ENCODE results near the gene C11orf98.

C11orf98 gene

GRCh38 chr11:62665599-62666258, 719 bp upstream of the C11orf98 start:
- Histone ChIP-seq H3K27me3 (ENCODE audit: control insufficient read depth, low read length) (no peaks in the 10 kb centered on the region), H3K9me3 (ENCODE audit: control insufficient read depth, insufficient read depth, low read length) (no peaks in the 10 kb centered on the region), H3K4me2 (ENCODE audit: low read length) (peak overlapping the region; percentile 99), H3K4me1 (ENCODE audit: control insufficient read depth, low read length) (peaks cover 48% of the 10 kb centered on the region), H4K20me1 (ENCODE audit: control insufficient read depth, insufficient read depth, low read depth, low read length) (peaks cover 12% of the 10 kb centered on the region), H3K36me3 (ENCODE audit: control insufficient read depth, low read length) (peaks cover 69% of the 10 kb centered on the region), H3K79me2 (ENCODE audit: control insufficient read depth, low read length) (peaks cover 73% of the 10 kb centered on the region), H3F3A (ENCODE audit: control insufficient read depth, insufficient read depth) (peaks cover 48% of the 10 kb centered on the region), H3K4me3 (ENCODE audit: low read length) (peak overlapping the region; percentile 98), H3K27ac (ENCODE audit: low read depth, low read length) (peak overlapping the region; percentile 92), H3K9me2 (replicated peaks; ENCODE audit: control insufficient read depth, low read length) (no peaks in the 10 kb centered on the region)
- TF ChIP-seq EZH2phosphoT487 (IDR thresholded peaks at IDR 0.05; ENCODE audit: borderline replicate concordance, low read length) = no peak
- TF ChIP-seq CTCF (IDR thresholded peaks at IDR 0.05; ENCODE audit: low read depth, low read length, poor library complexity, severe bottlenecking) = no peak

GRCh38 chr11:62664405-62665074, 470 bp downstream of the C11orf98 start:
- H3F3A ChIP-seq (ENCODE audit: control insufficient read depth, insufficient read depth) = peaks cover 42% of the 10 kb centered on the region
- H3K4me3 ChIP-seq (ENCODE audit: low read length) = peak overlapping the region; percentile 98
- H3K27me3 ChIP-seq (ENCODE audit: control insufficient read depth, low read length) = no peaks in the 10 kb centered on the region
- H3K27ac ChIP-seq (ENCODE audit: low read depth, low read length) = peak overlapping the region; percentile 92
- peak overlapping the region; percentile 99 for H3K4me2 ChIP-seq (ENCODE audit: low read length)
- no peak for TF ChIP-seq EZH2phosphoT487 (IDR thresholded peaks at IDR 0.05; ENCODE audit: borderline replicate concordance, low read length)
- no peak for TF ChIP-seq CTCF (IDR thresholded peaks at IDR 0.05; ENCODE audit: low read depth, low read length, poor library complexity, severe bottlenecking)
- no peaks in the 10 kb centered on the region for H3K9me2 ChIP-seq (replicated peaks; ENCODE audit: control insufficient read depth, low read length)
- peaks cover 64% of the 10 kb centered on the region for H3K36me3 ChIP-seq (ENCODE audit: control insufficient read depth, low read length)
- H3K79me2 ChIP-seq (ENCODE audit: control insufficient read depth, low read length) = peaks cover 61% of the 10 kb centered on the region
- H4K20me1 ChIP-seq (ENCODE audit: control insufficient read depth, insufficient read depth, low read depth, low read length) = peaks cover 12% of the 10 kb centered on the region
- no peaks in the 10 kb centered on the region for H3K9me3 ChIP-seq (ENCODE audit: control insufficient read depth, insufficient read depth, low read length)
- peaks cover 36% of the 10 kb centered on the region for H3K4me1 ChIP-seq (ENCODE audit: control insufficient read depth, low read length)

GRCh38 chr11:62656796-62657429, 8.1 kb downstream of the C11orf98 start:
- Histone ChIP-seq H3K27ac (ENCODE audit: low read depth, low read length) (no peak overlapping the region), H3K9me3 (ENCODE audit: control insufficient read depth, insufficient read depth, low read length) (no peaks in the 10 kb centered on the region), H3K9me2 (replicated peaks; ENCODE audit: control insufficient read depth, low read length) (no peaks in the 10 kb centered on the region), H3F3A (ENCODE audit: control insufficient read depth, insufficient read depth) (peaks cover 18% of the 10 kb centered on the region), H4K20me1 (ENCODE audit: control insufficient read depth, insufficient read depth, low read depth, low read length) (no peaks in the 10 kb centered on the region), H3K4me2 (ENCODE audit: low read length) (no peak overlapping the region), H3K36me3 (ENCODE audit: control insufficient read depth, low read length) (peaks cover 15% of the 10 kb centered on the region), H3K4me1 (ENCODE audit: control insufficient read depth, low read length) (peaks cover 18% of the 10 kb centered on the region), H3K79me2 (ENCODE audit: control insufficient read depth, low read length) (peaks cover 13% of the 10 kb centered on the region), H3K4me3 (ENCODE audit: low read length) (no peak overlapping the region), H3K27me3 (ENCODE audit: control insufficient read depth, low read length) (no peaks in the 10 kb centered on the region)
- TF ChIP-seq EZH2phosphoT487 (IDR thresholded peaks at IDR 0.05; ENCODE audit: borderline replicate concordance, low read length) (no peak), CTCF (IDR thresholded peaks at IDR 0.05; ENCODE audit: low read depth, low read length, poor library complexity, severe bottlenecking) (no peak)
